Loucy (cell line): ENCODE measurements around the gene MGLL.

Source experiments
- H2AFZ ChIP-seq: fragments of 200-600 bp; sonication (generic); 2 replicates; pipeline ENCODE4 v1.6.0; 2016; ENCODE audit warnings: antibody characterized with exemption, mild to moderate bottlenecking, low read length, moderate library complexity
- H3F3A ChIP-seq: fragments of 200-600 bp; 2 replicates; pipeline ENCODE4 v1.6.0; 2016; ENCODE audit warnings: antibody characterized with exemption, low read depth, mild to moderate bottlenecking
- H3K27me3 ChIP-seq: fragments of 200-600 bp; sonication (generic); 2 replicates; pipeline ENCODE4 v1.6.1; 2014; ENCODE audit warnings: low read length, mild to moderate bottlenecking; ENCODE audit not compliant: insufficient read depth, poor library complexity, severe bottlenecking
- H3K36me3 ChIP-seq: fragments of 200-600 bp; sonication (generic); 2 replicates; pipeline ENCODE4 v1.6.1; 2016; ENCODE audit warnings: low read length; ENCODE audit not compliant: insufficient read depth
- H3K4me1 ChIP-seq: fragments of 200-600 bp; sonication (generic); 2 replicates; pipeline ENCODE4 v1.5.1; 2014; ENCODE audit warnings: low read length, mild to moderate bottlenecking; ENCODE audit not compliant: insufficient read depth, poor library complexity, severe bottlenecking
- H3K4me2 ChIP-seq: fragments of 200-600 bp; sonication (generic); 2 replicates; pipeline ENCODE4 v1.6.0; 2014; ENCODE audit warnings: antibody characterized with exemption, low read length, low read depth, mild to moderate bottlenecking; ENCODE audit not compliant: poor library complexity, severe bottlenecking
- H3K4me3 ChIP-seq: fragments of 200-600 bp; sonication (generic); 2 replicates; pipeline ENCODE4 v1.5.1; 2014; ENCODE audit warnings: low read length, mild to moderate bottlenecking, mixed read lengths; ENCODE audit not compliant: poor library complexity, severe bottlenecking
- H3K79me2 ChIP-seq: fragments of 200-600 bp; sonication (generic); 2 replicates; pipeline ENCODE4 v1.6.1; 2014; ENCODE audit warnings: low read length; ENCODE audit not compliant: insufficient read depth
- H3K9ac ChIP-seq: fragments of 200-600 bp; sonication (generic); 2 replicates; pipeline ENCODE4 v1.6.0; 2014; ENCODE audit warnings: mild to moderate bottlenecking, low read depth, low read length, moderate library complexity; ENCODE audit not compliant: poor library complexity, severe bottlenecking
- H3K9me2 ChIP-seq: fragments of 200-600 bp; sonication (generic); replicated peaks from 2 replicates; pipeline ENCODE4 v1.6.1; 2016; ENCODE audit warnings: low read depth, low read length, mixed read lengths
- H3K9me3 ChIP-seq: fragments of 200-600 bp; sonication (generic); 2 replicates; pipeline ENCODE4 v1.6.1; 2014; ENCODE audit warnings: mild to moderate bottlenecking, antibody characterized with exemption, low read length, low read depth; ENCODE audit not compliant: insufficient read depth
- H4K20me1 ChIP-seq: fragments of 200-600 bp; sonication (generic); 2 replicates; pipeline ENCODE4 v1.6.0; 2014; ENCODE audit warnings: antibody characterized with exemption, low read length, mild to moderate bottlenecking; ENCODE audit not compliant: insufficient read depth, poor library complexity, severe bottlenecking
- CTCF ChIP-seq: fragments of 200-600 bp; sonication (generic); conservative IDR thresholded peaks from 2 replicates; pipeline ENCODE4 v1.5.1; 2014; ENCODE audit warnings: mild to moderate bottlenecking, antibody characterized with exemption, low read length
- EZH2phosphoT487 ChIP-seq: fragments of 200-600 bp; IDR thresholded peaks from 2 replicates; pipeline ENCODE4 v1.6.1; 2018; ENCODE audit warnings: antibody characterized with exemption, mild to moderate bottlenecking, moderate library complexity, borderline replicate concordance

Gene MGLL

GRCh38 chr3:127663151-127663550, 159.2 kb downstream of the MGLL start:
- H2AFZ ChIP-seq: no peak overlapping the region
- no peak for TF ChIP-seq CTCF
- no peak for TF ChIP-seq EZH2phosphoT487
- H3K9me2 ChIP-seq: no peaks in the 10 kb centered on the region
- H3K9me3 ChIP-seq: no peaks in the 10 kb centered on the region
- no peak overlapping the region for H3K4me2 ChIP-seq
- H3K4me3 ChIP-seq: no peak overlapping the region
- H3K9ac ChIP-seq: no peak overlapping the region
- no peaks in the 10 kb centered on the region for H3K36me3 ChIP-seq
- H3K27me3 ChIP-seq: no peaks in the 10 kb centered on the region
- no peaks in the 10 kb centered on the region for H3F3A ChIP-seq
- H3K79me2 ChIP-seq: no peaks in the 10 kb centered on the region
- H3K4me1 ChIP-seq: no peaks in the 10 kb centered on the region
- H4K20me1 ChIP-seq: no peaks in the 10 kb centered on the region

- H3K4me1 ChIP-seq: no peaks in the 10 kb centered on the region
- H3K27me3 ChIP-seq: no peaks in the 10 kb centered on the region
- no peaks in the 10 kb centered on the region for H4K20me1 ChIP-seq
- no peaks in the 10 kb centered on the region for H3K36me3 ChIP-seq
- H3K9ac ChIP-seq: no peak overlapping the region
- H3F3A ChIP-seq: no peaks in the 10 kb centered on the region
- H3K9me2 ChIP-seq: no peaks in the 10 kb centered on the region
- no peak for TF ChIP-seq CTCF
- TF ChIP-seq EZH2phosphoT487: no peak
- H3K79me2 ChIP-seq: no peaks in the 10 kb centered on the region
- no peak overlapping the region for H3K4me3 ChIP-seq
- H3K9me3 ChIP-seq: no peaks in the 10 kb centered on the region
- no peak overlapping the region for H3K4me2 ChIP-seq
- no peak overlapping the region for H2AFZ ChIP-seq
Measured at GRCh38 chr3:127662001-127662469, 160.3 kb downstream of the MGLL start.

- H3K9me3 ChIP-seq: no peaks in the 10 kb centered on the region
- H3K27me3 ChIP-seq: no peaks in the 10 kb centered on the region
- no peak overlapping the region for H3K9ac ChIP-seq
- H3K4me2 ChIP-seq: no peak overlapping the region
- TF ChIP-seq EZH2phosphoT487 (no peak), CTCF (no peak)
- H3F3A ChIP-seq: no peaks in the 10 kb centered on the region
- no peaks in the 10 kb centered on the region for H3K36me3 ChIP-seq
- no peak overlapping the region for H2AFZ ChIP-seq
- H3K4me1 ChIP-seq: no peaks in the 10 kb centered on the region
- H3K79me2 ChIP-seq: no peaks in the 10 kb centered on the region
- H4K20me1 ChIP-seq: no peaks in the 10 kb centered on the region
- no peaks in the 10 kb centered on the region for H3K9me2 ChIP-seq
- H3K4me3 ChIP-seq: no peak overlapping the region
Measured at GRCh38 chr3:127661600-127661999, 160.7 kb downstream of the MGLL start.
